Stomach smooth muscle (tissue), 2 donors: ENCODE data around the gene SLC31A2.
"Not testable (repeated sequence)": the region's sequence is repeated elsewhere in the genome, so short reads cannot be mapped to it uniquely, and the experiment has no call there.

Experiments
- H3K27ac ChIP-seq: one replicate; pipeline ENCODE4 v1.7.0; 2013; ENCODE audit warnings: mild to moderate bottlenecking, low read length, inconsistent platforms
- H3K27me3 ChIP-seq, 2 donors: one replicate each; pipeline ENCODE4 v1.7.0; 2013; ENCODE audit warnings: low read length in 2 of 2; ENCODE audit not compliant: insufficient read depth in 2 of 2, control insufficient read depth in 1 of 2
- H3K36me3 ChIP-seq, 2 donors: one replicate each; pipeline ENCODE4 v1.7.0; 2013; ENCODE audit warnings: low read length in 2 of 2; ENCODE audit not compliant: control insufficient read depth in 2 of 2, insufficient read depth in 2 of 2
- H3K4me1 ChIP-seq: one replicate; pipeline ENCODE4 v1.7.0; 2013; ENCODE audit warnings: low read length; ENCODE audit not compliant: control insufficient read depth, insufficient read depth
- H3K4me3 ChIP-seq, 2 donors: one replicate each; pipeline ENCODE4 v1.7.0; 2013; ENCODE audit warnings: low read length in 2 of 2
- H3K9ac ChIP-seq, 2 donors: one replicate each; pipeline ENCODE4 v1.7.0; 2013; ENCODE audit warnings: low read length in 2 of 2, mild to moderate bottlenecking in 1 of 2
- H3K9me3 ChIP-seq, 2 donors: one replicate each; pipeline ENCODE4 v1.7.0; 2013; ENCODE audit warnings: low read length in 2 of 2; ENCODE audit not compliant: control insufficient read depth in 2 of 2
- donor health status: healthy.
- donor health status: Pancreatic carcinoma.

SLC31A2 gene, protein sequence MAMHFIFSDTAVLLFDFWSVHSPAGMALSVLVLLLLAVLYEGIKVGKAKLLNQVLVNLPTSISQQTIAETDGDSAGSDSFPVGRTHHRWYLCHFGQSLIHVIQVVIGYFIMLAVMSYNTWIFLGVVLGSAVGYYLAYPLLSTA

DNA sequence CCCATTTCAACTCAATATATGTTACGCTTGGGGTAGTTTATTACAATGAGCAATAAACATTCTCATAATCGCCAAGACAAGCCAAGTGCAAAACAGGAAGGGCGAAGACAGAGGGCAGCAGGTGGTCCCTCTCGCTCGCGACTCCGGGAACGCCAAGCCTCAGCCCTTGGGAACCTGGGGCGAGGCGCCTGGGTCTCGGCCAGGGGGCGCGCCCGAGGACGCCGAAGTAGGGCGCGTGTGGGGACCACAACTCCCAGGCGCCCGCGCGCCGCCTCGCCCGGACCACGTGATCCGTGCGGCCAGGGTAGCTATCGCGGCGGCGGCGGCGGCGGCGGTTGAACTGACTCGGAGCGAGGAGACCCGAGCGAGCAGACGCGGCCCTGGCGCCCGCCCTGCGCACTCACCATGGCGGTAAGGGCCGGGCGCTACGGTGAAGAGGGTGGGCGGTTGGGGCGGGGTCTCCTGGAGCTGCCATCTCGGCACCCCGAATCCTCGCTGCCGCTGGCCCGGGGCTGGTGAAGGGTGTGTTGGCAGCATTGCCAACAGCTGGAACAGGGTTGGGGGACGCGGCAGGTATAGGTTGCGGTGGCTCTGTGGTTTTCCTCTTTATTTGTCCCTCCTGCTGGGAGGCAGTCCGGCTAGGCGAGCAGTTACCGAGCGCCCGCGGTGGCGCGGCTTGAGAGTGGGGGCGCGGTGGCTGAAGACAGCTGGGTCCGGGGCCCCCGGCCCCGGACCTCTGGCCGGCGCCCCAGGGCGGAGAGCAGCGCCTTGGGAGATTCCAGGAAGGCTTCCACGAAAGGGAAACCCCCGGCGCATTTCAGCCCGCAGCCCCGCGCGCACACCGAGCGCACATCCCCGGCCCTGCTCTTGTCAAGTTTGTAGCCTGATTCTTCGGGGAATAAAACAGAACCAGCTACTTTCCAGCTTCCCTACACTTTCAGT, at the start of gene SLC31A2:
TSS of gene SLC31A2 (plus strand) at position 338 of the 942 bp plus-strand sequence. CDS start at position 406, 68 bp downstream.
- H3K36me3 ChIP-seq: no peaks in the 10 kb centered on the region
- peak within 1 kb of the TSS; percentile 64 to 78 for H3K9ac ChIP-seq
- H3K4me3 ChIP-seq: peak within 1 kb of the TSS; percentile 73 to 84
- peak within 1 kb of the TSS; percentile 41 for H3K27ac ChIP-seq
- no peaks in the 10 kb centered on the region for H3K9me3 ChIP-seq
- peaks cover 18% of the 10 kb centered on the region for H3K4me1 ChIP-seq
- no peaks in the 10 kb centered on the region for H3K27me3 ChIP-seq

- H3K27me3 ChIP-seq, H3K27ac ChIP-seq, H3K36me3 ChIP-seq, H3K9ac ChIP-seq, H3K4me3 ChIP-seq, H3K9me3 ChIP-seq, H3K4me1 ChIP-seq: not testable (repeated sequence)
Measured at GRCh38 chr9:113105345-113105744, 45.5 kb upstream of the SLC31A2 start.

DNA sequence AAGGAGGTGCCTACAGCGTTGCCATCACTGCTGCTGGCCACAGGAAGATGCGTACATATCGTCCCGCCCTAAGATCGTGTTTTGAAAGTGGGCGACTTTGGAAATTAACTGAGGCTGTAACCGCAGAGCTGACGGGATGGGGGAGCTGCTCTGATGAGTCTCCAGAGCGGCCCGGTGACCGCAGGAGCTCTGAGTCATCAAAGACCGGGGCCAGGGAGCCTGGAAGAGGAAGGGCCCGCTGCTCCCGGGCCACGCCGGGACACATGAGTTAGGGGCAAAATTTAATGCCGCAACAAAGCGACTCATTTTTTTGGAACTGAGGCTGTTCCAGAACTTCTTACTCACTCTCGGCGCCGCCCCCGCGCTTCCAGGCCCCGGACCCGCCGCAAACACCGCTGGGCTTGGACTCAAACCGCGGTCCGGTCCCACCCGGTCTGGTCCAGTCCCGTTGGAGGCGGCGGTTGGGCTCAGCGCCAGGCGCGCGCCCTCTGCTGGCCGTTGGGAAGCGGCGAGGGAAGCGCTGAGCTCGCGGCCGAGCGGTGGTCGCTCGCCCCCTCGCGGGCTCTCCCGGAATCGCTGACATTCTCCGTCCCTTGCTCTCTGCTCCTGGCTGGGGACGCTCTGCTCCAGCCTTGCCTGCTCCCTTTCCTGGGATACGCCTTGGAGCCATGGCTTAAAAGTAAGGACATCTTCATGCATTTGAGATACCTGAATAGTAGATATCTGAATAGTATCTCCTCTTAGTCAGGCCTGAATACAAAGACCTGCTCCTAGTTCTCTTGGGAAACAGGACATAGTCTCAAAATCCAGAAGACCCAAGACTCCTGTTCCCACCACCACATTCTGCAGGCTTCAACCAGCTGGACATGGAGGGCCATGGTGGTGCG, 39.5 kb upstream of the SLC31A2 start:
- not testable (repeated sequence) for H3K27ac ChIP-seq, H3K4me3 ChIP-seq, H3K9ac ChIP-seq, H3K27me3 ChIP-seq, H3K9me3 ChIP-seq, H3K4me1 ChIP-seq, H3K36me3 ChIP-seq

DNA sequence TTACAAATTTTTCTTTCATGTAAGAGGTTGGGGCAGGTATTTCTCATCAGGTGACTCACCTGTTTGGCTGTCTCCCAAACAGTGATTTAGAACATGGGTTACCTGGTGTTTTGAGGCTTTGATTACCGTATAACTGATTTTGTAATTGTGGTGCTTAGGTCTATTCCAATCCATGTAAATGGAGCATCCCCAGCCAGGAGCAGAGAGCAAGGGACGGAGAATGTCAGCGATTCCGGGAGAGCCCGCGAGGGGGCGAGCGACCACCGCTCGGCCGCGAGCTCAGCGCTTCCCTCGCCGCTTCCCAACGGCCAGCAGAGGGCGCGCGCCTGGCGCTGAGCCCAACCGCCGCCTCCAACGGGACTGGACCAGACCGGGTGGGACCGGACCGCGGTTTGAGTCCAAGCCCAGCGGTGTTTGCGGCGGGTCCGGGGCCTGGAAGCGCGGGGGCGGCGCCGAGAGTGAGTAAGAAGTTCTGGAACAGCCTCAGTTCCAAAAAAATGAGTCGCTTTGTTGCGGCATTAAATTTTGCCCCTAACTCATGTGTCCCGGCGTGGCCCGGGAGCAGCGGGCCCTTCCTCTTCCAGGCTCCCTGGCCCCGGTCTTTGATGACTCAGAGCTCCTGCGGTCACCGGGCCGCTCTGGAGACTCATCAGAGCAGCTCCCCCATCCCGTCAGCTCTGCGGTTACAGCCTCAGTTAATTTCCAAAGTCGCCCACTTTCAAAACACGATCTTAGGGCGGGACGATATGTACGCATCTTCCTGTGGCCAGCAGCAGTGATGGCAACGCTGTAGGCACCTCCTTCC, 37.9 kb upstream of the SLC31A2 start:
- not testable (repeated sequence) for H3K27ac ChIP-seq, H3K9ac ChIP-seq, H3K4me3 ChIP-seq, H3K4me1 ChIP-seq, H3K9me3 ChIP-seq, H3K27me3 ChIP-seq, H3K36me3 ChIP-seq

- H3K4me1 ChIP-seq, H3K27me3 ChIP-seq, H3K9me3 ChIP-seq, H3K4me3 ChIP-seq, H3K27ac ChIP-seq, H3K36me3 ChIP-seq, H3K9ac ChIP-seq: not testable (repeated sequence)
Measured at GRCh38 chr9:113118829-113119228, 32.0 kb upstream of the SLC31A2 start.

DNA sequence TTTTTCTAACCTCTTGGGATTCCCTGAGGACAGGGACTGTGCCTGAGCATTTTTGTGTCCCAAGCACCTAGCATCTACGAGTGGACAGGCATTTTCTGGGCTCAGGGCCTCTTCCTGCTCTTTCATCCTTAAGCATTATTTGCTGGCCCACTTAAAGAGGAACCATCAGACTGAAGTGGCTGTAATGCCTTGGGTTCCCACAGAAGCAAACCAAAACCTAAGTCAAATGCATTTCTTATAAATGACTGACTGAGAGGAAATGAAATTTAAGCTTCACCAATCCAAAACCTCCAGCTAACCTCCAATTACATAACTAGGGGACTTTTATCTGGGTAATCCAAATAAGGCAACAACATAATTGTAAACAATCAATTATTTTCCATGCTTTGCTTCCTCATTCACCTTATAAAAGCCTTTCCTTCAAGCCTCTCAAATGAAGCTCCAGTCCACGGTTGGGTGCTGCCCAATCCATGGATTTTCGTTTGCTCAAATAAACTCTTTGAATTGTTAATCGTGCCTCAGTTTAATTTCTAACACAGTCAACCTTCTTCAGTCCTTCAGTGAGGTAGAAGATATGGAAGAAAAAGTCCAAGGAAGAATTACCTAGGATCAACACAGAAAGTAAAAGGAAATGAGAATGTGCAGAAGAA, 25.3 kb upstream of the SLC31A2 start:
- Histone ChIP-seq H3K4me1 (no peaks in the 10 kb centered on the region), H3K27ac (no peak overlapping the region), H3K9me3 (no peaks in the 10 kb centered on the region), H3K9ac (no peak overlapping the region), H3K27me3 (peaks cover 0 to 4% of the 10 kb centered on the region in 2 donors), H3K36me3 (no peaks in the 10 kb centered on the region), H3K4me3 (no peak overlapping the region)

GRCh38 chr9:113129466-113129865, 21.3 kb upstream of the SLC31A2 start:
- Histone ChIP-seq H3K4me3 (no peak overlapping the region), H3K9ac (no peak overlapping the region), H3K27me3 (peaks cover 0 to 9% of the 10 kb centered on the region in 2 donors), H3K36me3 (no peaks in the 10 kb centered on the region), H3K4me1 (no peaks in the 10 kb centered on the region), H3K9me3 (peaks cover 0 to 2% of the 10 kb centered on the region in 2 donors), H3K27ac (no peak overlapping the region)

DNA sequence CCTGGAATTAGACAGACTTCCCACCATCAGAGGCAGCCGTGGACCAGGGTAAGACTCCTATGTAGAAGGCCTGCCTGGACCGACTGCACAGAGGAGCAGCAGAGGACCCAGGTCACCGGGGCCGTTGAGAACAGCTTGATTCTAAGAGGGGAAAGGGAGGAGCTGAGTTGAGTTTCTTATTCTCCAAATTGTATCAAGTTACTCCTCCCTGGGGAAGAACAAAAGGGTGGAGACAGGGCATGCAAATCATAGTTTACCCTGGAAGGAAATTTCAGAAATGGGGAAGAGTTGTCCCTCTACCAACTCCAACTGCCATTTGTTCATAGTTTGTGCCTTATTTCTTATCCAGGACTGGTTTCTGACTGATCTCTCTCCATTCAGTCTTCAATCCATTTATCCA, 20.9 kb upstream of the SLC31A2 start:
- Histone ChIP-seq H3K36me3 (no peaks in the 10 kb centered on the region), H3K4me3 (no peak overlapping the region), H3K4me1 (no peaks in the 10 kb centered on the region), H3K9ac (no peak overlapping the region), H3K27me3 (peaks cover 0 to 9% of the 10 kb centered on the region in 2 donors), H3K27ac (no peak overlapping the region), H3K9me3 (peaks cover 0 to 2% of the 10 kb centered on the region in 2 donors)

GRCh38 chr9:113131689-113132151, 19.1 kb upstream of the SLC31A2 start:
- H3K27ac ChIP-seq: no peak overlapping the region
- H3K9ac ChIP-seq: no peak overlapping the region
- H3K4me3 ChIP-seq: no peak overlapping the region

More at GRCh38 chr9:113131689-113132151, 19.1 kb upstream of the SLC31A2 start:
- Histone ChIP-seq H3K36me3 (no peaks in the 10 kb centered on the region), H3K4me1 (no peaks in the 10 kb centered on the region), H3K27me3 (peaks cover 0 to 12% of the 10 kb centered on the region in 2 donors), H3K9me3 (peaks cover 0 to 2% of the 10 kb centered on the region in 2 donors)
